Measurements from ENCODE around the gene CLCNKB. TPM values are rescaled to one million over a fixed set of nuclear protein-coding genes. Genes with fewer than 3 reads are reported as not detected.
"Not testable (repeated sequence)": the region's sequence is repeated elsewhere in the genome, so short reads cannot be mapped to it uniquely, and the experiment has no call there.

The CLCNKB gene
- total RNA-seq = 2.2 TPM
- long read RNA-seq, partial matches to known transcripts = 3 of 5 reads
- long read RNA-seq, other reads (novel, unspliced or antisense) = 1 of 5 reads

GRCh38 chr1:16043521-16043920 lies at the start of gene CLCNKB:
Gene CLCNKB (plus strand): TSS chr1:16043782. CDS start chr1:16044493, 711 bp downstream.
- DNase-seq (ENCODE audit: missing footprints) (no peak), ATAC-seq (no peak)
- intact Hi-C loops (cut with DNase I) = no loop called here

GRCh38 chr1:15994081-15994480 lies 49.5 kb upstream of the CLCNKB start:
- DNase-seq (ENCODE audit: missing footprints) (no peak), ATAC-seq (no peak)
- intact Hi-C loops (cut with DNase I) = loop anchor here (2.0 to 5.0 kb wide), 2 partner anchors 177 to 202 kb away; no protein-coding TSS in a partner anchor

- DNase-seq (ENCODE audit: missing footprints) (peak; percentile 74), ATAC-seq (peak; percentile 83)
- intact Hi-C loops (cut with DNase I) = loop anchor here (2.0 to 5.0 kb wide), 2 partner anchors 178 to 202 kb away; no protein-coding TSS in a partner anchor
Observed at GRCh38 chr1:15994590-15995351, 48.8 kb upstream of the CLCNKB start.

GRCh38 chr1:15997076-15997585 lies 46.5 kb upstream of the CLCNKB start:
- ATAC-seq (no peak), DNase-seq (ENCODE audit: missing footprints) (no peak)
- intact Hi-C loops (cut with DNase I) = no loop called here

GRCh38 chr1:15997637-15998280 lies 45.8 kb upstream of the CLCNKB start:
- no peak for ATAC-seq
- no peak for DNase-seq (ENCODE audit: missing footprints)
- intact Hi-C loops (cut with DNase I) = no loop called here

GRCh38 chr1:15998929-15999328 lies 44.7 kb upstream of the CLCNKB start:
- intact Hi-C loops (cut with DNase I) = no loop called here
- DNase-seq (ENCODE audit: missing footprints) (no peak), ATAC-seq (no peak)

GRCh38 chr1:16001274-16001673 lies 42.3 kb upstream of the CLCNKB start:
- intact Hi-C loops (cut with DNase I) = not testable (repeated sequence)

GRCh38 chr1:16005597-16005996 lies 38.0 kb upstream of the CLCNKB start:
- intact Hi-C loops (cut with DNase I) = no loop called here
- ATAC-seq = no peak
- no peak for DNase-seq (ENCODE audit: missing footprints)

More at GRCh38 chr1:16001274-16001673, 42.3 kb upstream of the CLCNKB start:
- not testable (repeated sequence) for DNase-seq (ENCODE audit: missing footprints); ATAC-seq

- ATAC-seq = no peak
- no peak for DNase-seq (ENCODE audit: missing footprints)
- intact Hi-C loops (cut with DNase I) = no loop called here
Observed at GRCh38 chr1:16006010-16006409, 37.6 kb upstream of the CLCNKB start.

GRCh38 chr1:16006552-16007485 lies 36.8 kb upstream of the CLCNKB start:
- ATAC-seq = no peak
- intact Hi-C loops (cut with DNase I) = no loop called here
- DNase-seq (ENCODE audit: missing footprints) = no peak

- intact Hi-C loops (cut with DNase I) = loop anchor here (2.0 kb wide), 1 partner anchor 25 kb away; no protein-coding TSS in a partner anchor
- ATAC-seq = no peak
- no peak for DNase-seq (ENCODE audit: missing footprints)
Observed at GRCh38 chr1:16007671-16008341, 35.8 kb upstream of the CLCNKB start.

GRCh38 chr1:16009030-16009460 lies 34.5 kb upstream of the CLCNKB start:
- DNase-seq (ENCODE audit: missing footprints) (peak; percentile 85), ATAC-seq (no peak)
- intact Hi-C loops (cut with DNase I) = loop anchor here (1.0 to 2.0 kb wide), 2 partner anchors 24 to 47 kb away; no protein-coding TSS in a partner anchor

GRCh38 chr1:16009678-16010077 lies 33.9 kb upstream of the CLCNKB start:
- DNase-seq (ENCODE audit: missing footprints) (no peak), ATAC-seq (no peak)
- intact Hi-C loops (cut with DNase I) = loop anchor here (1.0 to 2.0 kb wide), 2 partner anchors 23 to 47 kb away; no protein-coding TSS in a partner anchor

- intact Hi-C loops (cut with DNase I) = no loop called here
- ATAC-seq = no peak
- no peak for DNase-seq (ENCODE audit: missing footprints)
Observed at GRCh38 chr1:16010837-16011236, 32.7 kb upstream of the CLCNKB start.

- intact Hi-C loops (cut with DNase I) = no loop called here
- no peak for DNase-seq (ENCODE audit: missing footprints)
Observed at GRCh38 chr1:16011936-16012589, 31.5 kb upstream of the CLCNKB start.

GRCh38 chr1:16012590-16013219 lies 30.9 kb upstream of the CLCNKB start:
- DNase-seq (ENCODE audit: missing footprints) = peak; percentile 89
- intact Hi-C loops (cut with DNase I) = no loop called here
- ATAC-seq = peak; percentile 30

More at GRCh38 chr1:16011936-16012589, 31.5 kb upstream of the CLCNKB start:
- ATAC-seq = no peak
